22Rv1 (cell line): ENCODE measurements around the gene RPL7L1.

Experiments
- CTCF ChIP-seq: fragments of 450-650 bp; IDR thresholded peaks from 2 replicates; pipeline ENCODE4 v1.5.1; 2017; ENCODE audit warnings: mild to moderate bottlenecking
- ZFX ChIP-seq: fragments of 450-650 bp; IDR thresholded peaks from 2 replicates; pipeline ENCODE4 v1.6.1; 2017; ENCODE audit warnings: antibody characterized with exemption, borderline replicate concordance

- TF ChIP-seq CTCF: no peak
- no peak for TF ChIP-seq ZFX
Measured at GRCh38 chr6:42885702-42886101, 6.3 kb downstream of the RPL7L1 start.
